Cardiac fibroblast (primary cell): Measurements from ENCODE around the gene CACNB1.

Source experiments
- DNase-seq, 2 donors: peaks; one replicate each; pipeline versions ENCODE4 v3.0.0 to v3.0.0-alpha.2; 2010; ENCODE audit warnings: low read depth in 2 of 2
- H3K4me3 ChIP-seq, 2 donors: replicated peaks in 1 of 2; 1 replicate in 1 of 2; 2 replicates in 1 of 2; pipeline ENCODE4 v1.5.1; 2011; ENCODE audit warnings: low read depth in 2 of 2, low read length in 2 of 2, mild to moderate bottlenecking in 2 of 2, moderate library complexity in 1 of 2
- TF ChIP-seq, protein P1 (sequence below): IDR thresholded peaks from one replicate; pipeline ENCODE4 v1.5.1; 2011; ENCODE audit warnings: low read depth, mild to moderate bottlenecking, low read length, inconsistent platforms

CACNB1 gene

DNA sequence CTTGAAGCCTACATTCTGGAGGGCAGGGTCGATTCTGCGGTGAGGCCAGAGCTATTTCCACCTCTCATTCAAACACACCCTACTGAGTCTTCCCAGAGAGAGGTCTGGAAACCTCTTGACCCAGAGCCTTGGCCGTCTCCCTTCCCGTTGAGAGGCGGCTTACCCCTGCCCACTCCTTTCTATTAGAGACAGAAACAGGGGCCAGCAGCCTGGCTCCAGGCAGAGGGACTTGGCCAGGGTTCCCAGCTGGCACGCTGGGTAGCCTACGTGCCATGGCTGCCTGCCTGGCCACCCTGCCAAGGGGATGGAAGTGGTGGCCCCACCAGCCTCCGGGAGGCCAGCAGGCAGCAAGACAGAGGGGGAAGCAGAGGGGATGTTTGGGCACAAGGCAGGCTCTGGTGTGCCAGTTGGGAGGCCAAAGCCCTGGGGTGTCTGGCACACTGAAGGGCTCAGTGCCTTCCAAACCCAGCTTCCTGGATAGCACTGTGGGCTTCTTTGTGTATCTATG is 22.2 kb upstream of the CACNB1 start:
- no peak for DNase-seq
- H3K4me3 ChIP-seq: no peak overlapping the region
- TF ChIP-seq, protein P1, sequence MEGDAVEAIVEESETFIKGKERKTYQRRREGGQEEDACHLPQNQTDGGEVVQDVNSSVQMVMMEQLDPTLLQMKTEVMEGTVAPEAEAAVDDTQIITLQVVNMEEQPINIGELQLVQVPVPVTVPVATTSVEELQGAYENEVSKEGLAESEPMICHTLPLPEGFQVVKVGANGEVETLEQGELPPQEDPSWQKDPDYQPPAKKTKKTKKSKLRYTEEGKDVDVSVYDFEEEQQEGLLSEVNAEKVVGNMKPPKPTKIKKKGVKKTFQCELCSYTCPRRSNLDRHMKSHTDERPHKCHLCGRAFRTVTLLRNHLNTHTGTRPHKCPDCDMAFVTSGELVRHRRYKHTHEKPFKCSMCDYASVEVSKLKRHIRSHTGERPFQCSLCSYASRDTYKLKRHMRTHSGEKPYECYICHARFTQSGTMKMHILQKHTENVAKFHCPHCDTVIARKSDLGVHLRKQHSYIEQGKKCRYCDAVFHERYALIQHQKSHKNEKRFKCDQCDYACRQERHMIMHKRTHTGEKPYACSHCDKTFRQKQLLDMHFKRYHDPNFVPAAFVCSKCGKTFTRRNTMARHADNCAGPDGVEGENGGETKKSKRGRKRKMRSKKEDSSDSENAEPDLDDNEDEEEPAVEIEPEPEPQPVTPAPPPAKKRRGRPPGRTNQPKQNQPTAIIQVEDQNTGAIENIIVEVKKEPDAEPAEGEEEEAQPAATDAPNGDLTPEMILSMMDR: no peak

- TF ChIP-seq, protein P1: no peak
- no peak for DNase-seq
- H3K4me3 ChIP-seq: no peak overlapping the region
Measured at GRCh38 chr17:39218906-39219305, 21.4 kb upstream of the CACNB1 start.

DNA sequence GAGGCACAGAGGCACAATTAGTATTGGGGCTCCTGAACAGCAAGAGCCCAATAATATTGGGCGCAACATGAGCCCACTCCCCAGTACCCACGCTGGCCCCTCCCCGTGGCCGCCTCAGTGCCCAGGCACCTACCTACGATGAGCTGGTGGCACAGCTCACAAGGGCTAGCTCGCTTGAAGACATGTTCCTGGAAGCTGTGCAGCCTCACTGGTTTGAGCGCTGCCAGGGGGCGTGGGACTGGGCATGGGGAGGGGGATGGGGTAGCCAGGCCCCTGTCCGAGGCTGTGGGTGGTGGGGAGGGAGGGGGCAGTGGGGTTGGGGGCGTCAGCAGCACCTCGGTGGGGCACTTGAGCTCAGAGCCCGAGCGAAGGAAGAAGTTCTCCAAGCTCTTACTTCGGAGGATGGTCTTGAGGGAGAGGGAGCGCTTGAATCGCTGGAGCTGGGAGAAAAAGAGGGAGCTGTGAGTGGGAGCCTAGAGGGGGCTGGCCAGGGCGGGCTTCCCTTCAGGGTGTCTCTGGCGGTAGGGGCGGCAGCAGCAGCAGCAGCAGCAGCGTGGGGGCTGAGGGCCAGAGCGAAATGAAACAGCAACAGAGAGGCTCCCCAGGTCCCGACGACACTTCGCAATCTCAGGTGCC is 20.4 kb upstream of the CACNB1 start:
- TF ChIP-seq, protein P1: no peak
- H3K4me3 ChIP-seq: no peak overlapping the region
- DNase-seq: no peak

DNA sequence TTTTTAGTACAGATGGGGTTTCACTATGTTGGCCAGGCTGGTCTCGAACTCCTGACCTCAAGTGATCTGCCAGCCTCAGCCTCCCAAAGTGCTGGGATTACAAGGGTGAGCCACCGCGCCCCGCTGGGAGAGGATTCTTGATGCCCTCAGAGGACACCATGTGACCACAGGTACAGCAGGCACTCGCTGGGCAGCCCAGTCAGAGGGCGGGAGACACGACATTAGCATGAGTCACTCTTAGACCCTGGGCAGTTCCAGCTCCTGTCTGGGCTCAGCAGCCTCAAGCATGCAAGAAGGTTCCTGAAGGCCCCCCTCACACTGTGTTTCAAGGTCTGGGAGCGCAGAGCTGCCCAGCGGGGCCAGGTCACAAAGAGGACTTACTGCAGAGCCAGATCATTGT is 16.4 kb upstream of the CACNB1 start:
- TF ChIP-seq, protein P1: no peak
- peak in 1 of 2 donors; percentile 37 for DNase-seq
- H3K4me3 ChIP-seq: no peak overlapping the region

DNA sequence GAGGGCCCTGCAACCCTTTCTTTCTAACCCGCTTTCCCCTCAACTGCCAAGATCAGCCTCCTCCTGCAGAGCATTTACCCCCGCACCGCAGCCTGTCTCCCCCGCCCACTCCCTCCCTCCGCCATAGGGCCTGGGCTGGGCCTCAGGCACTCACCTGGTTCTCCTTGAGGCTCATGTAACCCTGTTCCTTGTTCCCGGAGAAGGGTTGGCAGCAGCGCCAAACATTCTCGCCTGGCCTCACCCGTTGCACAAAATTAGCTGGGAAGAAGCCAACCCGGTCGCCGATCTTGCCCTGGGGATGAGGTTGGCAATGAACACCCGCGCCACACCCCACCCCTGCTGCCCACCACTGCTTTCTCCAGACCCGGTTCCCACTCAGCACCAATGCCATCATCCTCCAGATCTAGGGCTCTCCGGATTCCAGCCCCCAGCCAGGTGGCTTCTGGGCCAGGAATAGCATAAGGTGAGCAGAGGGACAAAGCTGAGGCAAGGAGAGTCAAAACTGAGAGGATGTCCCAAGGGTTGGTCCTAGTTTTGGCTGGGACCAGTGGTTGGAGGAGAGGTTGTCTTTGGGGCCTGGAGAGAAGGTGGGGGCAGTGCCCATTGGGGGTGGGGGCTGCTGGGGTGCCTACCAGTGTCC is 15.5 kb upstream of the CACNB1 start:
- TF ChIP-seq, protein P1: no peak
- DNase-seq: no peak
- no peak overlapping the region for H3K4me3 ChIP-seq

DNA sequence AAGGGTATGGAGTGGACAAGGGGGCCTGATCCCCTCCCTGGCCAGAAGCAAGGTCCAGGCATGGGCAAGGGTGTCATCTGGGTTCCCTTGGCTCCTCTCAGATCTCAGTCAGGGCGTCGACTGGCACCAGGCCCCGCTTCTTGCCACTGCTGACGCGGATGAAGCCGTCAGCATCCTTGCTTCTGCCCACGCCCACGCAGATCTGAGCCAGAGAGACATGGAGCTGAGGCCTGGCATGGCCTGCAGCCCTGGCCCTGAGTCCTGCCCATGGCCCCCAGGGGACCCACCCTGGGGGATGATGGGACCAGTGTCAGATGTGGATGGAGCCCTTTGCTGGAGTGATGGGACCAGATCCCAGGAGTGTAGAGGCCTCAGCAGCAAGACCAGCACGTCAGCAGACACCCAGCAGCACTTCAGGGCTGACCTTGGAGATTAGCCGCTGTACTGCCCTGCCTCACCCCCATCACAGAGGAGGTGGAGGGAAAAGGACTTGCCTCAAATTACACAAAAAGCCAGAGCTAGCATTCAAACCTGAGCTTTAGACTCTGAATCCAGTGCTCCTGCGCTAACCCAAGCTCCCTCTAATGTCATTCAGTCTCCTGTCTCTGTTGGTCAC is 14.8 kb upstream of the CACNB1 start:
- TF ChIP-seq, protein P1: no peak
- DNase-seq: peak in 1 of 2 donors; percentile 30

More for the DNA sequence above, 14.8 kb upstream of the CACNB1 start:
- H3K4me3 ChIP-seq: no peak overlapping the region
